Measurements from ENCODE around the gene SULT4A1.

- no peak for TF ChIP-seq POLR2AphosphoS5 (IDR thresholded peaks at IDR 0.05)
- TF ChIP-seq CTCF (IDR thresholded peaks at IDR 0.05): no peak
- TF ChIP-seq EP300 (IDR thresholded peaks at IDR 0.05): no peak
- TF ChIP-seq POLR2A (IDR thresholded peaks at IDR 0.05; ENCODE audit: low read depth): no peak
These were observed 24.6 kb downstream of the SULT4A1 start for GRCh38 chr22:43837666-43838065.
